Neural progenitor cell (in vitro differentiated cells): ENCODE measurements around the gene TMEM176B. TPM values are rescaled to one million over a fixed set of nuclear protein-coding genes. Genes with fewer than 3 reads are reported as not detected.

Source experiments
- DNase-seq: peaks from one replicate; pipeline ENCODE4 v3.0.0-alpha.2; 2016; ENCODE audit warnings: low spot score
- H2AFZ ChIP-seq: fragments of 200-600 bp; sonication (generic); replicated peaks from 2 replicates; pipeline ENCODE4 v1.6.1; 2016; ENCODE audit warnings: antibody characterized with exemption
- H3F3A ChIP-seq: fragments of 200-600 bp; sonication (generic); 2 replicates; pipeline ENCODE4 v1.6.1; 2016; ENCODE audit warnings: antibody characterized with exemption, low read depth
- H3K27ac ChIP-seq: fragments of 200-600 bp; sonication (generic); 2 replicates; pipeline ENCODE4 v1.5.1; 2016; ENCODE audit warnings: mild to moderate bottlenecking
- H3K27me3 ChIP-seq: fragments of 200-600 bp; sonication (generic); 2 replicates; pipeline ENCODE4 v1.6.1; 2016; ENCODE audit warnings: mild to moderate bottlenecking, moderate library complexity
- H3K36me3 ChIP-seq: fragments of 200-600 bp; sonication (generic); 2 replicates; pipeline ENCODE4 v1.5.1; 2016
- H3K4me1 ChIP-seq: fragments of 200-600 bp; sonication (generic); 2 replicates; pipeline ENCODE4 v1.6.1; 2016; ENCODE audit warnings: mixed run types
- H3K4me2 ChIP-seq: fragments of 200-600 bp; sonication (generic); 2 replicates; pipeline ENCODE4 v1.6.1; 2016
- H3K4me3 ChIP-seq: fragments of 200-600 bp; sonication (generic); 2 replicates; pipeline ENCODE4 v1.5.1; 2016
- H3K79me2 ChIP-seq: fragments of 200-600 bp; sonication (generic); 2 replicates; pipeline ENCODE4 v1.6.1; 2016; ENCODE audit warnings: low read depth
- H3K9ac ChIP-seq: fragments of 200-600 bp; sonication (generic); 2 replicates; pipeline ENCODE4 v1.6.1; 2016
- H3K9me3 ChIP-seq: fragments of 200-600 bp; sonication (generic); 2 replicates; pipeline ENCODE4 v1.5.1; 2016; ENCODE audit warnings: low read depth
- H4K20me1 ChIP-seq: fragments of 200-600 bp; sonication (generic); 2 replicates; pipeline ENCODE4 v1.6.1; 2016; ENCODE audit warnings: low read depth
- H3K27ac Mint-ChIP-seq: 3 replicates; pipeline ENCODE4 v1.8.0; 2021; ENCODE audit warnings: mixed read lengths
- H3K27me3 Mint-ChIP-seq: 2 replicates; pipeline ENCODE4 v1.8.0; 2022; ENCODE audit warnings: low read depth, mild to moderate bottlenecking, inconsistent platforms, moderate library complexity, mixed read lengths; ENCODE audit not compliant: insufficient read depth
- H3K36me3 Mint-ChIP-seq: 3 replicates; pipeline ENCODE4 v1.8.0; 2021; ENCODE audit warnings: mixed read lengths
- H3K4me1 Mint-ChIP-seq: 3 replicates; pipeline ENCODE4 v1.8.0; 2021; ENCODE audit warnings: mixed read lengths
- H3K4me3 Mint-ChIP-seq: 3 replicates; pipeline ENCODE4 v1.8.0; 2021; ENCODE audit warnings: mild to moderate bottlenecking, moderate library complexity, mixed read lengths
- H3K9me3 Mint-ChIP-seq: 3 replicates; pipeline ENCODE4 v1.8.0; 2020; ENCODE audit warnings: mixed read lengths
- EZH2 ChIP-seq: fragments of 200-600 bp; sonication (generic); IDR thresholded peaks from 2 replicates; pipeline ENCODE4 v1.6.1; 2017; ENCODE audit warnings: antibody characterized with exemption, mild to moderate bottlenecking, moderate library complexity
- EZH2phosphoT487 ChIP-seq: fragments of 200-600 bp; sonication (generic); IDR thresholded peaks from 2 replicates; pipeline ENCODE4 v1.6.1; 2017; ENCODE audit warnings: antibody characterized with exemption
- total RNA-seq: library from RNA; depleted of rRNA; stranded (reverse); fragments of >200 nt; gene quantifications from 2 replicates; pipeline ENCODE4 v1.2.3, GENCODE V29; 2015; ENCODE audit warnings: low replicate concordance
- TF ChIP-seq, protein P1 (sequence below): fragments of 200-600 bp; sonication (generic); IDR thresholded peaks from 2 replicates; pipeline ENCODE4 v1.5.1; 2017; ENCODE audit warnings: antibody characterized with exemption, mild to moderate bottlenecking

The TMEM176B gene
- total RNA-seq, 1 donor from 2014 or later = 0.54 TPM

DNA sequence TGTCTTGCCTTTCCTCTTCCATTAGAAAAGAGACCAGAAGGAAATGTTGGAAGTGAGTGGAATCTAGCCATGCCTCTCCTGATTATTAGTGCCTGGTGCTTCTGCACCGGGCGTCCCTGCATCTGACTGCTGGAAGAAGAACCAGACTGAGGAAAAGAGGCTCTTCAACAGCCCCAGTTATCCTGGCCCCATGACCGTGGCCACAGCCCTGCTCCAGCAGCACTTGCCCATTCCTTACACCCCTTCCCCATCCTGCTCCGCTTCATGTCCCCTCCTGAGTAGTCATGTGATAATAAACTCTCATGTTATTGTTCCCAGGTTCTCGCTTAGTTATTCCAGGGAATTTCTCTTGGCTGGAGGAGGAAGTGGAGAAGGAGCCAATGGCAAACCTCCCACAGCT lies 4.6 kb upstream of the TMEM176B start:
- H3K9ac ChIP-seq = no peak overlapping the region
- Mint-ChIP-seq H3K36me3 (no peaks in the 10 kb centered on the region), H3K27me3 (peaks cover 21% of the 10 kb centered on the region), H3K27ac (no peak overlapping the region), H3K4me1 (peaks cover 3% of the 10 kb centered on the region), H3K9me3 (peaks cover 8% of the 10 kb centered on the region), H3K4me3 (no peak overlapping the region)
- H3K79me2 ChIP-seq = no peaks in the 10 kb centered on the region
- H2AFZ ChIP-seq = no peak overlapping the region
- no peaks in the 10 kb centered on the region for H3K9me3 ChIP-seq
- no peak for TF ChIP-seq EZH2
- no peak for TF ChIP-seq EZH2phosphoT487
- TF ChIP-seq, protein P1, sequence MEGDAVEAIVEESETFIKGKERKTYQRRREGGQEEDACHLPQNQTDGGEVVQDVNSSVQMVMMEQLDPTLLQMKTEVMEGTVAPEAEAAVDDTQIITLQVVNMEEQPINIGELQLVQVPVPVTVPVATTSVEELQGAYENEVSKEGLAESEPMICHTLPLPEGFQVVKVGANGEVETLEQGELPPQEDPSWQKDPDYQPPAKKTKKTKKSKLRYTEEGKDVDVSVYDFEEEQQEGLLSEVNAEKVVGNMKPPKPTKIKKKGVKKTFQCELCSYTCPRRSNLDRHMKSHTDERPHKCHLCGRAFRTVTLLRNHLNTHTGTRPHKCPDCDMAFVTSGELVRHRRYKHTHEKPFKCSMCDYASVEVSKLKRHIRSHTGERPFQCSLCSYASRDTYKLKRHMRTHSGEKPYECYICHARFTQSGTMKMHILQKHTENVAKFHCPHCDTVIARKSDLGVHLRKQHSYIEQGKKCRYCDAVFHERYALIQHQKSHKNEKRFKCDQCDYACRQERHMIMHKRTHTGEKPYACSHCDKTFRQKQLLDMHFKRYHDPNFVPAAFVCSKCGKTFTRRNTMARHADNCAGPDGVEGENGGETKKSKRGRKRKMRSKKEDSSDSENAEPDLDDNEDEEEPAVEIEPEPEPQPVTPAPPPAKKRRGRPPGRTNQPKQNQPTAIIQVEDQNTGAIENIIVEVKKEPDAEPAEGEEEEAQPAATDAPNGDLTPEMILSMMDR = no peak
- H3K27ac ChIP-seq = no peak overlapping the region
- no peak overlapping the region for H3K4me2 ChIP-seq
- no peaks in the 10 kb centered on the region for H4K20me1 ChIP-seq
- H3K36me3 ChIP-seq = no peaks in the 10 kb centered on the region
- no peaks in the 10 kb centered on the region for H3F3A ChIP-seq
- H3K4me3 ChIP-seq = no peak overlapping the region
- H3K4me1 ChIP-seq = no peaks in the 10 kb centered on the region
- peaks cover 35% of the 10 kb centered on the region for H3K27me3 ChIP-seq
- DNase-seq = no peak

DNA sequence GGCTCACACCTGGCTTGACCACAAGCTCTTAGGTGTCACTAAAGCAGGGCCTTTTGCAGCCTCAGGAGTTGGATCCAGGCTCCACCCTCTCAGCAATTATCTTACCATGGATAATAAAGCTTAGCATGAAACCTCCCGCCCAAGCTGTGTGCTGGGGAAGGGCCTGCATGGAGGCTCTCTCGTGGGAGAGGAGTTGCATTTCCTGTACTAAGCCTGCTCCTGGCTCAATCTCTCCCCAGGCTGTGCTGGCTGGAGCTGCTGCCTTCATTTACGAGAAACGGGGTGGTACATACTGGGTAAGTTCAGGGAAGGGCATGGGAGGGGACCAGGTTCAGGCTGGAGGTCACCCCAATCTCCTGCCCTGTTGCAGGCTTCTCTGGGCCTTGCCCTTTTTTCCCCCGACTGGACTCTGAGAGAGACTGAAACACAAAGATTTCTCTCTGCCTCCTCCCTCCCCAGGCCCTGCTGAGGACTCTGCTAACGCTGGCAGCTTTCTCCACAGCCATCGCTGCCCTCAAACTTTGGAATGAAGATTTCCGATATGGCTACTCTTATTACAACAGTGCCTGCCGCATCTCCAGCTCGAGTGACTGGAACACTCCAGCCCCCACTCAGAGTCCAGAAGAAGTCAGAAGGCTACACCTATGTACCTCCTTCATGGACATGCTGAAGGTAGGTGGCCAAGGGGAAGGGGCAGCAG lies 3.1 kb upstream of the TMEM176B start:
- Mint-ChIP-seq H3K27me3 (peaks cover 35% of the 10 kb centered on the region), H3K9me3 (peaks cover 15% of the 10 kb centered on the region), H3K36me3 (no peaks in the 10 kb centered on the region), H3K27ac (no peak overlapping the region), H3K4me3 (no peak overlapping the region), H3K4me1 (peaks cover 8% of the 10 kb centered on the region)
- H3K4me1 ChIP-seq = no peaks in the 10 kb centered on the region
- H3K27me3 ChIP-seq = peaks cover 50% of the 10 kb centered on the region
- H3K4me2 ChIP-seq = no peak overlapping the region
- DNase-seq = no peak
- H3K27ac ChIP-seq = no peak overlapping the region
- no peaks in the 10 kb centered on the region for H3K36me3 ChIP-seq
- no peak overlapping the region for H2AFZ ChIP-seq
- no peak overlapping the region for H3K4me3 ChIP-seq
- H3K79me2 ChIP-seq = no peaks in the 10 kb centered on the region
- H4K20me1 ChIP-seq = no peaks in the 10 kb centered on the region
- TF ChIP-seq EZH2 (no peak), EZH2phosphoT487 (no peak)
- TF ChIP-seq, protein P1 = no peak
- no peaks in the 10 kb centered on the region for H3F3A ChIP-seq
- H3K9me3 ChIP-seq = no peaks in the 10 kb centered on the region
- H3K9ac ChIP-seq = no peak overlapping the region

DNA sequence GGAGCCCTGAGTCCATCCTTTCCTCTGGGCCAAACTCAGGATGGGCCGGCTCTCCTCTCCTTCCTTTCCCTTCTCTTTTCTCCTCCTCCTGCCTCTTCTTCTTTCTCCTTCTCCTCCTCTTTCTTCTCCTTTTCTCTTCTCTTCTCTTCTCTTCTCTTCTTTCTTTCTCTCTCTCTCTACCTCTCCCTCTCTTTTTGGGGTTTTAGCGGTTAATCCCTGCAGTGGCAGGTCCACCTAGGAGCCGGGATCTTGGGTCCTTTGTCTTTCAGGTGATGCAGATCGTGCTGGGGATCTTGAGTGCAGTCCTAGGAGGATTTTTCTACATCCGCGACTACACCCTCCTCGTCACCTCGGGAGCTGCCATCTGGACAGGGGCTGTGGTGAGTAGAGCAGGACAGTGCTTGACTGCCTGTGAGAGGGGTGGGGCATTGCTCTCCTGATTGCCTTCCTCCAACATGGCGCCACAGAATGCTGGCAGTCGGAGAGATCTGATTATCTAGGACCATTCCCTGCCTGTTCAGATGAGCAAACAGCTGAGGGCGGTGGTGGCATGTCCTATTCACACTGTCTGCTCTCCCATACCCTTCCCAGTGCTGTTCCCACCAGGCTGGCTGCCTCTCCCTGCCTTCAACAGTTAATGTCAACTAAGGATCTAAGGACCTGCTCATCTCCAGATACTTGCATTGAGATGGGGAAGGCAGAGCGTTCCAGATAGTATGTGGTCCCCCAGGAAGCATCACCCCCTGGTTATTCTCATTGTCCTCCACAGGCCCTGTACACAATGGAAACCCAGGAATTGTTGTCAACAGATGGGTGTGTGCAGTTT lies 2.0 kb upstream of the TMEM176B start:
- no peak overlapping the region for H3K4me2 ChIP-seq
- Mint-ChIP-seq H3K9me3 (peaks cover 15% of the 10 kb centered on the region), H3K27me3 (peaks cover 36% of the 10 kb centered on the region), H3K4me1 (peaks cover 12% of the 10 kb centered on the region), H3K4me3 (peak overlapping the region; percentile 22), H3K36me3 (no peaks in the 10 kb centered on the region), H3K27ac (no peak overlapping the region)
- H3K4me1 ChIP-seq = no peaks in the 10 kb centered on the region
- H3K27me3 ChIP-seq = peaks cover 61% of the 10 kb centered on the region
- H3F3A ChIP-seq = no peaks in the 10 kb centered on the region
- no peak for DNase-seq
- no peak overlapping the region for H3K27ac ChIP-seq
- H3K9me3 ChIP-seq = no peaks in the 10 kb centered on the region
- H3K4me3 ChIP-seq = no peak overlapping the region
- no peaks in the 10 kb centered on the region for H3K79me2 ChIP-seq
- H4K20me1 ChIP-seq = no peaks in the 10 kb centered on the region
- H3K36me3 ChIP-seq = no peaks in the 10 kb centered on the region
- no peak for TF ChIP-seq EZH2phosphoT487
- TF ChIP-seq EZH2 = no peak
- TF ChIP-seq, protein P1 = no peak
- no peak overlapping the region for H2AFZ ChIP-seq
- no peak overlapping the region for H3K9ac ChIP-seq
